DOHH2 (cell line): Measurements from ENCODE around the gene RNF103.

Source experiments
- H3F3A ChIP-seq: fragments of 200-600 bp; sonication (generic), shearing (Covaris generic); 2 replicates; pipeline ENCODE4 v1.6.0; 2016; ENCODE audit warnings: antibody characterized with exemption, mild to moderate bottlenecking; ENCODE audit not compliant: control insufficient read depth, insufficient read depth
- H3K27ac ChIP-seq: fragments of 200-600 bp; sonication (generic); 2 replicates; pipeline ENCODE4 v1.5.1; 2014; ENCODE audit warnings: low read depth, mild to moderate bottlenecking, low read length, moderate library complexity
- H3K27me3 ChIP-seq: fragments of 200-600 bp; sonication (generic); 2 replicates; pipeline ENCODE4 v1.6.1; 2014; ENCODE audit warnings: mild to moderate bottlenecking, low read length, mixed read lengths; ENCODE audit not compliant: control insufficient read depth
- H3K36me3 ChIP-seq: fragments of 200-600 bp; sonication (generic); 2 replicates; pipeline ENCODE4 v1.6.1; 2014; ENCODE audit warnings: mild to moderate bottlenecking, low read length, moderate library complexity, mixed read lengths; ENCODE audit not compliant: control insufficient read depth
- H3K4me1 ChIP-seq: fragments of 200-600 bp; sonication (generic); 2 replicates; pipeline ENCODE4 v1.6.1; 2014; ENCODE audit warnings: mild to moderate bottlenecking, low read length, mixed read lengths; ENCODE audit not compliant: control insufficient read depth
- H3K4me2 ChIP-seq: fragments of 200-600 bp; sonication (generic); 2 replicates; pipeline ENCODE4 v1.6.0; 2014; ENCODE audit warnings: mild to moderate bottlenecking, low read length, moderate library complexity
- H3K4me3 ChIP-seq: fragments of 200-600 bp; sonication (generic); 2 replicates; pipeline ENCODE4 v1.5.1; 2014; ENCODE audit warnings: mild to moderate bottlenecking, low read length, mixed read lengths
- H3K79me2 ChIP-seq: fragments of 200-600 bp; sonication (generic); 2 replicates; pipeline ENCODE4 v1.6.1; 2014; ENCODE audit warnings: mild to moderate bottlenecking, low read length, mixed read lengths; ENCODE audit not compliant: control insufficient read depth
- H3K9me2 ChIP-seq: fragments of 200-600 bp; sonication (generic); replicated peaks from 2 replicates; pipeline ENCODE4 v1.6.1; 2014; ENCODE audit warnings: mild to moderate bottlenecking, low read length, mixed read lengths; ENCODE audit not compliant: control insufficient read depth
- H3K9me3 ChIP-seq: fragments of 200-600 bp; sonication (generic); 2 replicates; pipeline ENCODE4 v1.6.1; 2014; ENCODE audit warnings: antibody characterized with exemption, low read length, mixed read lengths; ENCODE audit not compliant: control insufficient read depth, insufficient read depth
- H4K20me1 ChIP-seq: fragments of 200-600 bp; sonication (generic); 2 replicates; pipeline ENCODE4 v1.6.0; 2014; ENCODE audit warnings: low read depth, mild to moderate bottlenecking, antibody characterized with exemption, low read length, moderate library complexity; ENCODE audit not compliant: control insufficient read depth, insufficient read depth
- EZH2phosphoT487 ChIP-seq: fragments of 200-600 bp; sonication (generic); IDR thresholded peaks from 2 replicates; pipeline ENCODE4 v1.6.1; 2017; ENCODE audit warnings: borderline replicate concordance, mild to moderate bottlenecking, antibody characterized with exemption, low read length, moderate library complexity, mixed read lengths
- TF ChIP-seq, protein P1 (sequence below): fragments of 200-600 bp; sonication (generic); IDR thresholded peaks from one replicate; pipeline ENCODE4 v1.5.1; 2014; ENCODE audit warnings: antibody characterized with exemption, mild to moderate bottlenecking, low read depth, low read length; ENCODE audit not compliant: poor library complexity, severe bottlenecking

RNF103 gene

DNA sequence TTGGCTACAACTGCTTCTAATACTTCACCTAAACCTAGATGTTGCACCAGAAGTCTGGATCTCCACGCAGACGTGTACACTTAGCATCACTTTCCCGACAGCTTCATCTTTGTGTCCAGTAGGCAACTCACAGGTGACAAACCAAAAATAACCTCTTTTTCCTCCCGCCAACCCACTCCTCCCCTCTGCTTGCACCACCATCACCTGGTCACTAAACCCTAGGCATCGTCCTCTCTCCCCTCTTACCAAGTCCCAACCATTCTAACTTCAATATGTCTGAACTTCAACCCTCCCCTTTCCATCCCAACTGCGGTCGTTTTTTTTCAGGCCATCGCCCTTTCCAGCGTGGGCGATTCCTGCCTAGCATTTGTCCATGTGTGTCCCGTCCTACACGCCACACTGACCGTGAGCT lies 60.0 kb downstream of the RNF103 start:
- Histone ChIP-seq H3K4me1 (peaks cover 21% of the 10 kb centered on the region), H3K27me3 (no peaks in the 10 kb centered on the region), H3F3A (no peaks in the 10 kb centered on the region), H3K9me2 (no peaks in the 10 kb centered on the region), H3K9me3 (peaks cover 9% of the 10 kb centered on the region; the same call in 1 of the 2 replicates), H4K20me1 (no peaks in the 10 kb centered on the region), H3K36me3 (no peaks in the 10 kb centered on the region; the same call in 1 of the 2 replicates), H3K27ac (no peak overlapping the region), H3K4me3 (peak overlapping the region; percentile 88), H3K4me2 (peak overlapping the region; percentile 62), H3K79me2 (peaks cover 40% of the 10 kb centered on the region)
- no peak for TF ChIP-seq EZH2phosphoT487
- TF ChIP-seq, protein P1, sequence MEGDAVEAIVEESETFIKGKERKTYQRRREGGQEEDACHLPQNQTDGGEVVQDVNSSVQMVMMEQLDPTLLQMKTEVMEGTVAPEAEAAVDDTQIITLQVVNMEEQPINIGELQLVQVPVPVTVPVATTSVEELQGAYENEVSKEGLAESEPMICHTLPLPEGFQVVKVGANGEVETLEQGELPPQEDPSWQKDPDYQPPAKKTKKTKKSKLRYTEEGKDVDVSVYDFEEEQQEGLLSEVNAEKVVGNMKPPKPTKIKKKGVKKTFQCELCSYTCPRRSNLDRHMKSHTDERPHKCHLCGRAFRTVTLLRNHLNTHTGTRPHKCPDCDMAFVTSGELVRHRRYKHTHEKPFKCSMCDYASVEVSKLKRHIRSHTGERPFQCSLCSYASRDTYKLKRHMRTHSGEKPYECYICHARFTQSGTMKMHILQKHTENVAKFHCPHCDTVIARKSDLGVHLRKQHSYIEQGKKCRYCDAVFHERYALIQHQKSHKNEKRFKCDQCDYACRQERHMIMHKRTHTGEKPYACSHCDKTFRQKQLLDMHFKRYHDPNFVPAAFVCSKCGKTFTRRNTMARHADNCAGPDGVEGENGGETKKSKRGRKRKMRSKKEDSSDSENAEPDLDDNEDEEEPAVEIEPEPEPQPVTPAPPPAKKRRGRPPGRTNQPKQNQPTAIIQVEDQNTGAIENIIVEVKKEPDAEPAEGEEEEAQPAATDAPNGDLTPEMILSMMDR = no peak

- peak within 1 kb of the TSS; percentile 83 for H3K27ac ChIP-seq
- H3K36me3 ChIP-seq = no peaks in the 10 kb centered on the region; the same call in 1 of the 2 replicates
- H3K4me3 ChIP-seq = peak within 1 kb of the TSS; percentile 88
- H3F3A ChIP-seq = no peaks in the 10 kb centered on the region
- H3K4me2 ChIP-seq = peak within 1 kb of the TSS; percentile 62
- peaks cover 9% of the 10 kb centered on the region; the same call in 1 of the 2 replicates for H3K9me3 ChIP-seq
- no peaks in the 10 kb centered on the region for H4K20me1 ChIP-seq
- no peaks in the 10 kb centered on the region for H3K9me2 ChIP-seq
- peaks cover 21% of the 10 kb centered on the region for H3K4me1 ChIP-seq
- H3K27me3 ChIP-seq = no peaks in the 10 kb centered on the region
- H3K79me2 ChIP-seq = peaks cover 45% of the 10 kb centered on the region
- TF ChIP-seq, protein P1 = no peak
- TF ChIP-seq EZH2phosphoT487 = no peak
Observed at GRCh38 chr2:86562922-86563649, 60.6 kb downstream of the RNF103 start, which contains the start of gene CHMP3. Gene CHMP3, minus strand, starts transcription at chr2:86563443. Its CDS starts 95 bp downstream, at chr2:86563348.

GRCh38 chr2:86562485-86562921 lies 61.2 kb downstream of the RNF103 start:
- Histone ChIP-seq H4K20me1 (no peaks in the 10 kb centered on the region), H3K4me2 (peak overlapping the region; percentile 62), H3K9me2 (no peaks in the 10 kb centered on the region), H3F3A (no peaks in the 10 kb centered on the region), H3K36me3 (no peaks in the 10 kb centered on the region; the same call in 1 of the 2 replicates), H3K9me3 (peaks cover 9% of the 10 kb centered on the region; the same call in 1 of the 2 replicates), H3K4me1 (peaks cover 21% of the 10 kb centered on the region), H3K4me3 (peak overlapping the region; percentile 88), H3K27ac (peak overlapping the region; percentile 83), H3K79me2 (peaks cover 51% of the 10 kb centered on the region), H3K27me3 (no peaks in the 10 kb centered on the region)
- TF ChIP-seq, protein P1 = no peak
- no peak for TF ChIP-seq EZH2phosphoT487
